HG03060 (cell line): ENCODE measurements around the gene ADGRV1.
"Not testable (repeated sequence)": the region's sequence is repeated elsewhere in the genome, so short reads cannot be mapped to it uniquely, and the experiment has no call there.

Source experiments
- ATAC-seq: cut with Tn5 transposase; IDR thresholded peaks from one replicate; pipeline ENCODE4 v1.9.1; 2021; ENCODE audit warnings: low read depth, moderate number of reproducible peaks; ENCODE audit not compliant: unreplicated experiment

ADGRV1 gene

GRCh38 chr5:90642706-90643229 is 84.2 kb downstream of the ADGRV1 start:
- ATAC-seq: no peak

GRCh38 chr5:90644132-90644531 is 85.5 kb downstream of the ADGRV1 start:
- no peak for ATAC-seq

- no peak for ATAC-seq
Observed at GRCh38 chr5:90645024-90645610, 86.5 kb downstream of the ADGRV1 start.

GRCh38 chr5:90650767-90651166 is 92.2 kb downstream of the ADGRV1 start:
- no peak for ATAC-seq

- no peak for ATAC-seq
Observed at GRCh38 chr5:90654215-90654614, 95.6 kb downstream of the ADGRV1 start.

- no peak for ATAC-seq
Observed at GRCh38 chr5:90655423-90655822, 96.8 kb downstream of the ADGRV1 start.

GRCh38 chr5:90657030-90657429 is 98.4 kb downstream of the ADGRV1 start:
- no peak for ATAC-seq

GRCh38 chr5:90657788-90658187 is 99.2 kb downstream of the ADGRV1 start:
- ATAC-seq: no peak

GRCh38 chr5:90658620-90659019 is 100.0 kb downstream of the ADGRV1 start:
- no peak for ATAC-seq

- not testable (repeated sequence) for ATAC-seq
Observed at GRCh38 chr5:90668079-90668565, 109.5 kb downstream of the ADGRV1 start.

- no peak for ATAC-seq
Observed at GRCh38 chr5:90675222-90675621, 116.6 kb downstream of the ADGRV1 start.

GRCh38 chr5:90680921-90681563 is 122.4 kb downstream of the ADGRV1 start:
- no peak for ATAC-seq

GRCh38 chr5:90682278-90682677 is 123.7 kb downstream of the ADGRV1 start:
- no peak for ATAC-seq

- no peak for ATAC-seq
Observed at GRCh38 chr5:90685425-90686022, 126.9 kb downstream of the ADGRV1 start.

- ATAC-seq: not testable (repeated sequence)
Observed at GRCh38 chr5:90686363-90686762, 127.8 kb downstream of the ADGRV1 start.

- ATAC-seq: not testable (repeated sequence)
Observed at GRCh38 chr5:90687458-90687857, 128.9 kb downstream of the ADGRV1 start.

- no peak for ATAC-seq
Observed at GRCh38 chr5:90689064-90689463, 130.5 kb downstream of the ADGRV1 start.

GRCh38 chr5:90690307-90690706 is 131.7 kb downstream of the ADGRV1 start:
- no peak for ATAC-seq

GRCh38 chr5:90691533-90691932 is 132.9 kb downstream of the ADGRV1 start:
- no peak for ATAC-seq

- ATAC-seq: no peak
Observed at GRCh38 chr5:90696153-90696552, 137.6 kb downstream of the ADGRV1 start.

GRCh38 chr5:90700299-90700698 is 141.7 kb downstream of the ADGRV1 start:
- ATAC-seq: no peak

- ATAC-seq: no peak
Observed at GRCh38 chr5:90703932-90704331, 145.3 kb downstream of the ADGRV1 start.
